Gastroesophageal sphincter (tissue), 4 donors: ENCODE results near the gene ALKBH4. TPM values are rescaled to one million over a fixed set of nuclear protein-coding genes. Genes with fewer than 3 reads are reported as not detected.

Experiments used
- ATAC-seq: fragments of 150-250 bp; one replicate; pipeline ENCODE4 v1.9.1; 2016; ENCODE audit warnings: mild to moderate bottlenecking, moderate library complexity
- H3K27ac ChIP-seq, 4 donors: fragments of 200-600 bp; sonication (generic) in 3 of 4; 1 replicate in 3 of 4; 2 replicates in 1 of 4; pipeline ENCODE4 v1.5.1; 2016 to 2019
- H3K27me3 ChIP-seq: fragments of 200-600 bp; sonication (generic); one replicate; pipeline ENCODE4 v1.5.1; 2019
- H3K36me3 ChIP-seq, 2 donors: fragments of 200-600 bp; sonication (generic); one replicate each; pipeline ENCODE4 v1.5.1; 2019; ENCODE audit warnings: control low read depth in 1 of 2
- H3K4me1 ChIP-seq, 3 donors: fragments of 200-600 bp; sonication (generic); 1 replicate in 2 of 3; 2 replicates in 1 of 3; pipeline ENCODE4 v1.5.1; 2016 to 2019; ENCODE audit warnings: control low read depth in 2 of 3
- H3K4me3 ChIP-seq, 2 donors: fragments of 200-600 bp; sonication (generic); one replicate each; pipeline ENCODE4 v1.5.1; 2019; ENCODE audit warnings: mild to moderate bottlenecking in 1 of 2, moderate library complexity in 1 of 2
- H3K9me3 ChIP-seq, 3 donors: fragments of 200-600 bp; sonication (generic); one replicate each; pipeline ENCODE4 v1.5.1; 2017 to 2019; ENCODE audit warnings: control low read depth in 2 of 3
- EP300 ChIP-seq: sonication (generic); formaldehyde crosslinking; IDR thresholded peaks from one replicate; pipeline ENCODE4 v1.6.1; 2017; ENCODE audit warnings: antibody characterized with exemption, mild to moderate bottlenecking
- POLR2A ChIP-seq, 2 donors: fragments of 450-650 bp; IDR thresholded peaks; one replicate each; pipeline ENCODE4 v1.6.1; 2017; ENCODE audit warnings: antibody characterized with exemption in 2 of 2, mild to moderate bottlenecking in 2 of 2, moderate library complexity in 1 of 2
- POLR2AphosphoS5 ChIP-seq: sonication (generic); formaldehyde crosslinking; IDR thresholded peaks from one replicate; pipeline ENCODE4 v1.6.1; 2017; ENCODE audit warnings: antibody characterized with exemption
- WGBS, 2 donors: methylation state at CpG; one replicate each; pipeline ENCODE4 v1.1.5; 2018; ENCODE audit warnings: low coverage in 1 of 2; 5-methylcytosine and 5-hydroxymethylcytosine counted together
- total RNA-seq, 4 donors: library from RNA; depleted of rRNA; stranded (reverse); fragments of >200 nt; gene quantifications; one replicate each; pipeline ENCODE4 v1.1.0, GENCODE V29; 2016
- TF ChIP-seq, protein P1 (sequence below), 4 experiments: fragments of 200-600 bp in 2 of 4; fragments of 450-650 bp in 2 of 4; sonication (generic) in 1 of 4; IDR thresholded peaks; one replicate each; pipeline ENCODE4 v1.5.1; 2017 to 2019; ENCODE audit warnings: antibody characterized with exemption in 4 of 4, mild to moderate bottlenecking in 2 of 4, moderate library complexity in 2 of 4

The ALKBH4 gene
- total RNA-seq, 4 donors from 2014 or later, result 9.7 to 31.6 (median 14.8) TPM

GRCh38 chr7:102446387-102447156, 18.1 kb downstream of the ALKBH4 start:
- no peak overlapping the region for H3K4me3 ChIP-seq
- WGBS, 2 donors, result 92% methylated on average over 11 of the region's 41 CpGs; no CpG with 5 or more reads in 1 of the 2 donors
- no peaks in the 10 kb centered on the region for H3K9me3 ChIP-seq
- no peak for TF ChIP-seq POLR2A (IDR thresholded peaks at IDR 0.05)
- TF ChIP-seq POLR2AphosphoS5, result no peak
- TF ChIP-seq, protein P1, sequence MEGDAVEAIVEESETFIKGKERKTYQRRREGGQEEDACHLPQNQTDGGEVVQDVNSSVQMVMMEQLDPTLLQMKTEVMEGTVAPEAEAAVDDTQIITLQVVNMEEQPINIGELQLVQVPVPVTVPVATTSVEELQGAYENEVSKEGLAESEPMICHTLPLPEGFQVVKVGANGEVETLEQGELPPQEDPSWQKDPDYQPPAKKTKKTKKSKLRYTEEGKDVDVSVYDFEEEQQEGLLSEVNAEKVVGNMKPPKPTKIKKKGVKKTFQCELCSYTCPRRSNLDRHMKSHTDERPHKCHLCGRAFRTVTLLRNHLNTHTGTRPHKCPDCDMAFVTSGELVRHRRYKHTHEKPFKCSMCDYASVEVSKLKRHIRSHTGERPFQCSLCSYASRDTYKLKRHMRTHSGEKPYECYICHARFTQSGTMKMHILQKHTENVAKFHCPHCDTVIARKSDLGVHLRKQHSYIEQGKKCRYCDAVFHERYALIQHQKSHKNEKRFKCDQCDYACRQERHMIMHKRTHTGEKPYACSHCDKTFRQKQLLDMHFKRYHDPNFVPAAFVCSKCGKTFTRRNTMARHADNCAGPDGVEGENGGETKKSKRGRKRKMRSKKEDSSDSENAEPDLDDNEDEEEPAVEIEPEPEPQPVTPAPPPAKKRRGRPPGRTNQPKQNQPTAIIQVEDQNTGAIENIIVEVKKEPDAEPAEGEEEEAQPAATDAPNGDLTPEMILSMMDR (IDR thresholded peaks at IDR 0.05), result no peak
- no peak for TF ChIP-seq EP300
- H3K27me3 ChIP-seq, result no peaks in the 10 kb centered on the region
- H3K4me1 ChIP-seq, result no peaks in the 10 kb centered on the region
- H3K36me3 ChIP-seq, result peaks cover 0 to 29% of the 10 kb centered on the region in 2 donors
- ATAC-seq, result no peak
- H3K27ac ChIP-seq, result no peak overlapping the region

DNA sequence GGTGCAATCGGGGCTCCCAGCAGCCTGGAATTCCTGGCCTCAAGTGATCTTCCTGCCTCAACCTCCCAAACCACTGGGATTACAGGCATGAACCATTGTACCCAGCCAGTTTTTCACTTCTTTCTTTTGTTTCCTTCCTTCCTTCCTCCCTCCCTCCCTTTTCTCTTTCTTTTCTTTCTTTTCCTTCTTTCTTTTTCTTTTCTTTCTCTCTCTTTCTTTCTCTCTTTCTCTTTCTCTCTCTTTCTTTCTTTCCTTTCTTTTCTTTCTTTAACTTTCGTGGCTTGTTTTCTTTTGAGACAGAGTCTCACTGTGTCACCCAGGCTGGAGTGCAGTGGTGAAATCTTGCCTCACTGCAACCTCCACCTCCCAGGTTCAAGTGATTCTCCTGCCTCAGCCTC, 19.0 kb downstream of the ALKBH4 start:
- peaks cover 0 to 29% of the 10 kb centered on the region in 2 donors for H3K36me3 ChIP-seq
- 100% methylated on average over 1 to 2 of the region's 2 CpGs for WGBS, 2 donors

GRCh38 chr7:102444961-102445673, 19.5 kb downstream of the ALKBH4 start:
- no peaks in the 10 kb centered on the region for H3K27me3 ChIP-seq
- H3K9me3 ChIP-seq, result no peaks in the 10 kb centered on the region
- peaks cover 0 to under 1% (median 0%) of the 10 kb centered on the region in 3 donors for H3K4me1 ChIP-seq
- no peak overlapping the region for H3K4me3 ChIP-seq
- no peak overlapping the region for H3K27ac ChIP-seq
- TF ChIP-seq EP300, result no peak
- TF ChIP-seq POLR2A (IDR thresholded peaks at IDR 0.05), result no peak
- TF ChIP-seq POLR2AphosphoS5, result no peak
- TF ChIP-seq, protein P1 (IDR thresholded peaks at IDR 0.05), result no peak
- peaks cover 0 to 29% of the 10 kb centered on the region in 2 donors for H3K36me3 ChIP-seq
- no peak for ATAC-seq
- 88 to 91% methylated on average over 8 to 13 of the region's 17 CpGs for WGBS, 2 donors

More for the DNA sequence above, 19.0 kb downstream of the ALKBH4 start:
- Histone ChIP-seq H3K27ac (no peak overlapping the region), H3K4me1 (no peaks in the 10 kb centered on the region), H3K9me3 (no peaks in the 10 kb centered on the region), H3K4me3 (no peak overlapping the region), H3K27me3 (no peaks in the 10 kb centered on the region)
- no peak for ATAC-seq
- TF ChIP-seq POLR2AphosphoS5 (no peak), POLR2A (IDR thresholded peaks at IDR 0.05) (no peak), EP300 (no peak)
- TF ChIP-seq, protein P1 (IDR thresholded peaks at IDR 0.05), result no peak

DNA sequence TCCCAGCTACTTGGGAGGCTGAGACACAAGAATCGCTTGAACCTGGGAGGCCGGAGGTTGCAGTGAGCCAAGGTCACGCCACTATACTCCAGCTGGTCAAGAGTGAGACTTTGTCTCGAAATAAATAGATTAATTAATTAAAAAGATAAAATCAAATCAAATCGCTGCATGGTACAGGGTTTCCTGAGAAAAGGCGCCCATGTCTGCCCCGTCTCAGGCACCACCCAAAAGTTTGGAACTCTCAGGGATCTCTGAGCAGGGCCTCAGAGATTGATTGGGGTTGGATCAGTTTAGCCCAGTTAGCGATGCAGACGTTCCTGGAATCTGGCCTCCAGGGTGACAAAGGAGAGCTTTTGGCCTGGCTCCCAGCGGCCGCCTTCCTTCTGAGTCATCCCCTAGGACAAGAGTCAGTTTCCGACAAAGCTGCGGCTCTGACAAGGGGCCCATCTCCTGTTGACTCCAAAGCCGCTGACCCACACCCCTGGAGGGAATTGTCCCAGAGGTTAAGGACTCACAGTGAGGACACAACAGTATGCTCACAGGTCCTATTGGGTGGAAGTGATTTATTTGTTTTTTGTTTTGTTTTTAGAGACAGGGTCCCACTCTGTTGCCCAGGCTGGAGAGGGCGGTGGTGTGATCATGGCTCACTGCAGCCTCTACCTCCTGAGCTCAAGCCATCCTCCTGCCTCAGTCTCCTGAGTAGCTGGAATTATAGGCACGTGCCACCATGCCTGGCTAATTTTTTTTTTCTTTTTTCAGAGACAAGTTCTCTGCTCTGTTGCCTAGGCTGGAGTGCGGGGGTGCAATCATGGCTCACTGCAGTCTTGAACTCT, 24.5 kb downstream of the ALKBH4 start:
- Histone ChIP-seq H3K36me3 (peaks cover 0 to 11% of the 10 kb centered on the region in 2 donors), H3K27me3 (no peaks in the 10 kb centered on the region), H3K4me3 (no peak overlapping the region), H3K27ac (no peak overlapping the region), H3K9me3 (no peaks in the 10 kb centered on the region), H3K4me1 (peaks cover 0 to 5% (median 0%) of the 10 kb centered on the region in 3 donors)
- peak; percentile 71 for ATAC-seq
- WGBS, 2 donors, result 69 to 72% methylated on average over 12 to 14 of the region's 17 CpGs
- TF ChIP-seq EP300, result no peak
- no peak for TF ChIP-seq POLR2AphosphoS5
- TF ChIP-seq, protein P1 (IDR thresholded peaks at IDR 0.05), result no peak
- TF ChIP-seq POLR2A (IDR thresholded peaks at IDR 0.05), result no peak
